Amniotic epithelial cell (primary cell): ENCODE data around the gene CLEC3A.
"Not testable (repeated sequence)": the region's sequence is repeated elsewhere in the genome, so short reads cannot be mapped to it uniquely, and the experiment has no call there.

ENCODE experiments used
- DNase-seq: peaks from one replicate; pipeline ENCODE4 v3.0.0-alpha.2; 2010; ENCODE audit warnings: low read depth

Gene CLEC3A

DNA sequence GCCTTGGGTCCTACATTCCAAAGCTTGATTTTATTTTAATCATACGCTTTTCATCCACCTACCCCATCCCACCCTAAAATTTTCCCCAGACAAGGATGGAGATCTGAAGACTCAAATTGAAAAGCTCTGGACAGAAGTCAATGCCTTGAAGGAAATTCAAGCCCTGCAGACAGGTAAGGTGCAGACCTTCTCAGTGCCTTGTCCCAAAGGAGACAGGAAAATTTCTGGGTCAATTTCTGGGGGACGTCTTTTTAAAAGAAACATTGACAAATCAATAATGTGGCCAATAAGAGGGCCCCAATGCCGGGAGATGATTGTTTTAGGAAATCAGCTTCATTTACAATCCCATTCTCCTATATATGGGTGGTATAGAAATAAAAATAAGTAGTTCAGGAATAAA lies 5.7 kb downstream of the CLEC3A start:
- no peak for DNase-seq

- DNase-seq, result no peak
These were observed 12.2 kb downstream of the CLEC3A start for GRCh38 chr16:78034530-78034929.

DNA sequence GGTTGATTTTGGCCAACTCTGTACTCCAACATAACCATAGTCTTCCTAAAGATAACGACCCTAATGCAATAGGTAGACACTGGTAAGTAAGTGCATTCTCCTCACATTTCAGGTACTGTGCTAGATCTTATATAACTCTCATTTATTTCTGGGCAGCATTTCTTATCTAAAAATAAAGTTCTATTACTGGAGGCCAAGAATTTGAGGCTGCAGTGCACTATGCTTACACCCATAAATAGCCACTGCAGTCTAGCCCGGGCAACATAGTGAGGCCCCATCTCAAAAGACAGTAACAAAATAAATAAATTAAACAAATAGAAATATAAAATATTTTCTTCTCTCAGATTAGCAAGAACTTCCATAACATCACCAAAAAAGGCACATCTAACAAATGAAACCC lies 12.7 kb downstream of the CLEC3A start:
- DNase-seq, result no peak

GRCh38 chr16:78040396-78040795 lies 18.0 kb downstream of the CLEC3A start:
- no peak for DNase-seq

- peak; percentile 49 for DNase-seq
These were observed 23.7 kb downstream of the CLEC3A start for GRCh38 chr16:78045865-78046581.

DNA sequence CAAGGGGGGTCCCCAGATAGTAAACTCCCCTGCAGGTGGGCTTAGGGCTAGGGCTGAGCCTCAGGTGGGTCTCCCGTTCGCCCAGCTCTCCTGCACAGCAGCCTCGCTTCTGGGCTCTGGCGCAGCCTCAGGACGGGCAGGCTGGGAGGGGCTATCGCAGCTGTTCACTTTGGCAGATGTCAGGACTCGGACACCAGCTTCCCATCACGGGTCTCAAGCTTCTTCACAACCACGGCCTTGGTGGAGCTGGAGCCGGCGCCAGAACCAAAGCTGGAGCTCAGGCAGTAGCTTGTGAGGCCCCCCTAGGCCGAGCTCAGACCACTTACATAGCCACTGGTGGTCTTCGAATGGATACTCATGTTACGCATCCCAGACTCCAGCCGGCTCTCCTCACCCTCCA lies 26.0 kb downstream of the CLEC3A start:
- DNase-seq, result no peak

- no peak for DNase-seq
These were observed 28.5 kb downstream of the CLEC3A start for GRCh38 chr16:78050734-78051400.

GRCh38 chr16:78057803-78058564 lies 35.6 kb downstream of the CLEC3A start:
- DNase-seq, result no peak

- DNase-seq, result not testable (repeated sequence)
These were observed 37.5 kb downstream of the CLEC3A start for GRCh38 chr16:78059806-78060205.

GRCh38 chr16:78060295-78060694 lies 37.9 kb downstream of the CLEC3A start:
- no peak for DNase-seq

- DNase-seq, result no peak
These were observed 38.5 kb downstream of the CLEC3A start for GRCh38 chr16:78060809-78061208.

GRCh38 chr16:78065319-78065718 lies 43.0 kb downstream of the CLEC3A start:
- DNase-seq, result peak; percentile 29

DNA sequence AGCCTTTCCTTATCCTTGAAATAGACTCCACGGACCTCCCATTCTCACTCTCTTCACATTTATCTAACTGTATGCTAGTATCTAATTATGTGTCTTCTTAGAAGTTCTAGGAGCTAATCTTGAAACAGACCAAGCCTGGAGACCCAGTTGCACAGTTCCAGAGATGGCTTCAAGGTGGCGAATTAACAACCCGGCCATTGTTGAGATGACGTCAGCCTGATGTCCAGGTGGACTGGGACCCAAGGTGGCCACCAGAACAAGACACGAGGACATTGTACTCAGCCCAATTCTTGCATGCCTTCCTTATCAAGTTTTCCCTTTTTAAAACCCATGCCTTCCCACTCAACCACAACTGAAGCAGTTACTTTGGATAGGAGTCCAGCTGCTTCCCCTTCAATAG lies 47.6 kb downstream of the CLEC3A start:
- no peak for DNase-seq

GRCh38 chr16:78072275-78072674 lies 49.9 kb downstream of the CLEC3A start:
- no peak for DNase-seq

GRCh38 chr16:78075800-78076199 lies 53.5 kb downstream of the CLEC3A start:
- DNase-seq, result no peak

GRCh38 chr16:78081341-78081740 lies 59.0 kb downstream of the CLEC3A start:
- DNase-seq, result no peak
